GM19193 (cell line): ENCODE data around the gene KRTAP27-1.

ENCODE experiments used
- POLR2A ChIP-seq: IDR thresholded peaks from 4 replicates; pipeline ENCODE4 v1.6.1; 2011; ENCODE audit not compliant: insufficient read depth, insufficient read length; ENCODE audit errors: extremely low read depth

KRTAP27-1 gene

DNA sequence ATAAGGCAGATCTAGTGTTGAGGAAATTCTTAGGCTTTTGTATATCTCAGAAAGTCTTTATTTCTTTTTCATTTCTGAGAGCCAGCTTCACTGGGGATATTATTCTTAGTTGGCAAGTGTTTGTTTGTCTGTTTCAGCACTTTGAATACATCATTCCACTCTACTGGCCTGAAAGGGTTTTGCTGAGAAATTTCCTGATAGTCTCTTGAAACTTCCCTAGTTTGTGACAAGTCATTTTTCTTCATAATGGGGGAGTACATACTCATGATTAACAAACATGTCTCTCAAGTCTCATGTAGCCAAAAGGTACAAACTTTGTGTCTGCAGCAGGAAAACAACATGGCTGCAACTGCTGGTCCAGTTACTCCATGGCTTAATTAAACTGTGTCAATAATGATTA lies 11.1 kb downstream of the KRTAP27-1 start:
- no peak for TF ChIP-seq POLR2A

DNA sequence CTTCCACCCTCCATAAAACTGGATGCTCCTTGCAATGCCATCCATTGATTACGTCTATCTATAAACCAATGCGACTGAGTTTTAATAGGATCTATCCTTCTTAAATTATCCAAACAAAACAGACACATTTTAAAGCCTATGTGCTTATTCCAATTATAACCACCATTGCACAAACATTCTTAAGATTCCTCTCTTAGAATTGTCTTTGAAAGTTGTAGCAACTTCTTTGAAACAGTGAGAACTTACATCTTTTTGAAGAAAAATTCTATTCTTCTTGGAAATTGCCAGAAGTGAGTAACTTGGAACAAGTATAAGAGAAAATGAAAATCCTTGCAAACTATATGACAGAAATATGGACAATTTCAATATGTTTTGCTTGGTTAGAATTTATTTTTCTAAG lies 17.3 kb downstream of the KRTAP27-1 start, which contains the start of gene KRTAP26-1:
TSS of gene KRTAP26-1 (minus strand) at position 101 of the 400 bp plus-strand sequence. CDS start 280 bp downstream, outside the sequence.
- no peak for TF ChIP-seq POLR2A

DNA sequence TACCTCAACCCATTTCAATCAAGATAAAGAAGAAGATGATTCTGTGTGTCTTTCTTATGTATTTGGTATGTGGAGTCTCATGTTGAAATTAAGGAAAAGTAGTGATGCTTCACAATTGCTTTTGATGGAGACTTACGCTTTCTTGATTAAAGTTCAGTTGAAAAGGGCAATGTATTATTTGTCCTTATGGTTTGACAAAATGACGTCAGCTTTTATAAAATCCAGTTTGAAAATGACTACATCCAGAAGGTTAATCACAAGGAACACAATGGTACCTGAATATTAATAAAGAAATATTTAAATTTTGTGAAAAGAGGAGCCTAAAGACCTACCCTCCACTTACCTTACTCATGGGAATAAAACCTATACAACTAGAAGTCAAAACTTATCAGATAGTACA lies 21.8 kb downstream of the KRTAP27-1 start:
- no peak for TF ChIP-seq POLR2A

DNA sequence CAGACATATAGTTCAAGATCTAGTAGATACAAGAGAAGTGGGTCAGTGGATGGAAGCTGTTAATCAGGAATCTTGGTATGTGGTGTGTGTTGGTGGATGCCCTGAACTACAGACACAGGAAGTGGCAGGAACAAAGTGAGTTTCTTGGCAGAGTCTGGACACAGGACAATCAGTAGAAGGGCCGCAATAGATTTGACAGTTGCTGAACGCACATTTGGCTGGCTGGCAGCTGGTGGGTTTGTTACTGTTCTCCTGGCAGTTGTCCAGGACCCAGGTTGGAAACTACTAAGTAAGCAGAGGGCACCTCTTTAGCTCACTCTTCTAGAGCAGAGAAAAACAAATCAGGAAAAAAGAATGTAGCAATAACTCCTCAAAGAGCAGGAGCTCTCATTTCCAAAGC lies 30.6 kb downstream of the KRTAP27-1 start:
- TF ChIP-seq POLR2A: no peak

DNA sequence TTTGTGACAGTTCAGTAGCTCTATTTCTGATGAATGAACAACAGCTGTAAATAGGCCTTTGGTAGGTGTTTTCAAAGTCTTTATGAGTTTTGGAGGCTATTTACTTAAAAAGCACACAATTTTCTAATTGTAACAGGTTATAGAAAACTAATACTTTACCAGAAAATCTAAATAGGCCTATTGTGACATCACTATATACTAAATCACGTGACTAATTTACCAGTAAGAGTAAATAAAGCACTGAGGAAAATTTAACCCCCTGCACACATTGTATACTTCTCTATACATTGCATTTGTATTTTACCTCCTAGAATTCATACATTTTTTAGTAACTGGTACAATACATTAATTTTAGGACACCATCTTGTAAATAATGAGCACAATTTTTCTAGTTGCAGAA lies 32.4 kb downstream of the KRTAP27-1 start:
- TF ChIP-seq POLR2A: no peak

DNA sequence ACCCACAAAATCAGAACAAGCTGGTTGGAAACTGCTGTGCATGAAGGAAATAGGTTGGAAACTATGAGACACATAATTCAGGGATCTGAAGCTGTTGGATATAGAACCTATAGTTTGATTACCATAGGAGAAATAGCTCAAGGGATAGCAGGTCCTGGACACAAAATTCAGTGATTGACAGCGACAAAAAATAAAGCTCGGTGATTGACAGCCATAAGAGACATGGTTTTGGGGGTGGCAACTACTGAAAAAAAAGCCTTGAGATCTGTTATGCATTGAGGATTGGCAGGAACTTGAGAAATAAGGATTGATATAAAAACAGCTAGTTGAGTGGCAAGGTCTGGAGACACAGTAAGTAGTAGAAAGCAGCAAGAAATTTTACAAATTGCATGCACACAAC lies 48.3 kb downstream of the KRTAP27-1 start, which contains the start of gene KRTAP25-1:
TSS of gene KRTAP25-1 (minus strand) at position 300 of the 400 bp plus-strand sequence. CDS start at position 276, 24 bp downstream.
- TF ChIP-seq POLR2A: no peak
